A673 (cell line): ENCODE data around the gene FGFR3. TPM values are rescaled to one million over a fixed set of nuclear protein-coding genes. Genes with fewer than 3 reads are reported as not detected.

Experiments used
- BruUV-seq: library from RNA; stranded (reverse); fragments of 400-500 nt; replicated peaks from 2 replicates; lab custom pipeline; 2021; lab: Mats Ljungman, UMichigan
- CTCF ChIA-PET: fragments of 300-600 bp; sonication (Branson Sonifier 250); formaldehyde crosslinking; loops from one replicate; lab custom pipeline; 2022; ENCODE audit warnings: antibody characterized with exemption; lab: Charles Lee
- POLR2A ChIA-PET: fragments of 300-600 bp; sonication (Branson Sonifier 250); formaldehyde crosslinking; loops from one replicate; lab custom pipeline; 2022; ENCODE audit warnings: antibody characterized with exemption; ENCODE audit not compliant: low non-redundant PET; lab: Charles Lee
- DNase-seq: peaks from one replicate; pipeline ENCODE4 v3.0.0-alpha.2; 2015; ENCODE audit warnings: low spot score
- H3K27ac ChIP-seq: fragments of 200-600 bp; sonication (generic); 2 replicates; pipeline ENCODE4 v1.5.1; 2016; ENCODE audit warnings: mixed run types, low read depth, mild to moderate bottlenecking, mixed read lengths, antibody characterized with exemption, low read length; ENCODE audit not compliant: poor library complexity, severe bottlenecking
- H3K27me3 ChIP-seq: fragments of 200-600 bp; sonication (generic); replicated peaks from 2 replicates; pipeline ENCODE4 v1.6.1; 2017; ENCODE audit warnings: mixed run types, low read depth, mild to moderate bottlenecking, mixed read lengths, antibody characterized with exemption, low read length; ENCODE audit not compliant: insufficient read depth, poor library complexity
- H3K36me3 ChIP-seq: fragments of 200-600 bp; sonication (generic); 2 replicates; pipeline ENCODE4 v1.6.1; 2016; ENCODE audit warnings: mixed run types, mild to moderate bottlenecking, mixed read lengths, antibody characterized with exemption, low read length; ENCODE audit not compliant: insufficient read depth, poor library complexity, severe bottlenecking
- H3K4me1 ChIP-seq: fragments of 200-600 bp; sonication (generic); 2 replicates; pipeline ENCODE4 v1.6.1; 2017; ENCODE audit warnings: mixed run types, mild to moderate bottlenecking, mixed read lengths, antibody characterized with exemption, low read length; ENCODE audit not compliant: insufficient read depth, poor library complexity, severe bottlenecking
- H3K4me3 ChIP-seq: fragments of 200-600 bp; sonication (generic); 2 replicates; pipeline ENCODE4 v1.5.1; 2016; ENCODE audit warnings: low read depth, mixed run types, mild to moderate bottlenecking, mixed read lengths, low read length; ENCODE audit not compliant: poor library complexity, severe bottlenecking
- H3K9me3 ChIP-seq: fragments of 200-600 bp; sonication (generic); 2 replicates; pipeline ENCODE4 v1.6.1; 2016; ENCODE audit warnings: mixed run types, low read depth, mild to moderate bottlenecking, mixed read lengths, antibody characterized with exemption, low read length; ENCODE audit not compliant: poor library complexity, severe bottlenecking
- CTCF ChIP-seq: fragments of 300-800, 200-600 bp; sonication (generic); conservative IDR thresholded peaks from 2 replicates; pipeline ENCODE4 v1.5.1; 2017; ENCODE audit warnings: low read depth, mild to moderate bottlenecking, antibody characterized with exemption, low read length, moderate library complexity, mixed read lengths
- EZH2 ChIP-seq: fragments of 200-600 bp; sonication (generic); IDR thresholded peaks from 2 replicates; pipeline ENCODE4 v1.6.1; 2017; ENCODE audit warnings: borderline replicate concordance, low read depth, mild to moderate bottlenecking, mixed read lengths, antibody characterized with exemption, low read length; ENCODE audit not compliant: poor library complexity, severe bottlenecking
- intact Hi-C: fragments of 100-400 bp; cut with micrococcal nuclease; formaldehyde crosslinking; loops from one replicate; pipeline ENCODE4 v1.10.0; 2022; ENCODE audit not compliant: unreplicated experiment
- total RNA-seq: library from RNA; stranded (reverse); gene quantifications from 2 replicates; pipeline ENCODE4 v1.2.3, GENCODE V29; 2021

Gene FGFR3
- total RNA-seq, 1 experiment from 2014 or later, result 5.5 TPM

GRCh38 chr4:1756893-1757779, 36.0 kb upstream of the FGFR3 start:
- Histone ChIP-seq H3K4me3 (no peak overlapping the region), H3K27me3 (no peaks in the 10 kb centered on the region), H3K4me1 (no peaks in the 10 kb centered on the region), H3K36me3 (no peaks in the 10 kb centered on the region), H3K9me3 (no peaks in the 10 kb centered on the region), H3K27ac (no peak overlapping the region)
- no TSS peak for BruUV-seq
- DNase-seq, result no peak
- intact Hi-C loops, result no loop called here
- TF ChIP-seq CTCF (no peak), EZH2 (no peak)
- ChIA-PET CTCF (no interaction called here), POLR2A (no interaction called here)

GRCh38 chr4:1757836-1758235, 35.3 kb upstream of the FGFR3 start:
- Histone ChIP-seq H3K4me1 (no peaks in the 10 kb centered on the region), H3K4me3 (no peak overlapping the region), H3K36me3 (no peaks in the 10 kb centered on the region), H3K27ac (no peak overlapping the region), H3K9me3 (no peaks in the 10 kb centered on the region), H3K27me3 (no peaks in the 10 kb centered on the region)
- ChIA-PET CTCF (no interaction called here), POLR2A (no interaction called here)
- no TSS peak for BruUV-seq
- intact Hi-C loops, result no loop called here
- TF ChIP-seq CTCF (no peak), EZH2 (no peak)
- no peak for DNase-seq

GRCh38 chr4:1758306-1759121, 34.6 kb upstream of the FGFR3 start:
- no TSS peak for BruUV-seq
- no peak for DNase-seq
- Histone ChIP-seq H3K27ac (no peak overlapping the region), H3K27me3 (no peaks in the 10 kb centered on the region), H3K36me3 (no peaks in the 10 kb centered on the region), H3K4me1 (no peaks in the 10 kb centered on the region), H3K4me3 (no peak overlapping the region), H3K9me3 (no peaks in the 10 kb centered on the region)
- CTCF ChIA-PET, result no interaction called here
- TF ChIP-seq EZH2, result no peak
- TF ChIP-seq CTCF, result no peak
- POLR2A ChIA-PET, result no interaction called here
- intact Hi-C loops, result no loop called here
